NCI-H2196 treated with DMSO at 0.1 percent for 48 hours (cell line): ENCODE results near the gene CAMTA1.

ENCODE experiments used
- DNase-seq: peaks from one replicate; lab custom pipeline; 2025; ENCODE audit not compliant: unreplicated experiment; lab: John Stamatoyannopoulos, UW

CAMTA1 gene

DNA sequence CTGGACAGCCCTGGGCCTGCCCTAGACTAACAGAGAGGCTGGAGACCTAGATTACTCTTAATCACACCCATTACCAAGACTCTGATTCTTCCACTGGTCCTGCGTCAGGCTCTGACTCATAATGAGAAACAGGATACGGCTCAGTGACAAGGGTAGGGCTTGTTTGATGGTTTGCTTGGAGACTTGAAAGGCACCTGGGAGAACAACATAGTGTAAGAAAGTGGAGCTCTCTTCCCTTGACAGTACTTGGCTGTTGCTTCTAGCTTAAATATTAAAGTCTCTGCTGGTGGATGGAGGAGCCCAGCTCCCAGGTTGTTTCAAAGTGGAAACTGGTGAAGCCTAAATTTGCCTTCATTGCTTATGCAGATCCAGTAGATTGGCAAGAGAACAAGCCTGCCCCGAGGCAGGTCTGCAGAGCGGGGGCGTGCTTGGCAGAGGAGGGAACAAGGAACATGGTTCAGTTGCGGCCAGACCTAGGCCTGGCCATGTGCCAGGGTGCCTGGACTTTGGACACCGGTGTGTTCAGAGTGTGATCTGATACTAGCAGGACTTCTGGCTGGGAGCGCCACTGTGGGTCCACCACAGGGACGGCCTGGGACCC, 480.6 kb downstream of the CAMTA1 start:
- DNase-seq = peak; percentile 71

DNA sequence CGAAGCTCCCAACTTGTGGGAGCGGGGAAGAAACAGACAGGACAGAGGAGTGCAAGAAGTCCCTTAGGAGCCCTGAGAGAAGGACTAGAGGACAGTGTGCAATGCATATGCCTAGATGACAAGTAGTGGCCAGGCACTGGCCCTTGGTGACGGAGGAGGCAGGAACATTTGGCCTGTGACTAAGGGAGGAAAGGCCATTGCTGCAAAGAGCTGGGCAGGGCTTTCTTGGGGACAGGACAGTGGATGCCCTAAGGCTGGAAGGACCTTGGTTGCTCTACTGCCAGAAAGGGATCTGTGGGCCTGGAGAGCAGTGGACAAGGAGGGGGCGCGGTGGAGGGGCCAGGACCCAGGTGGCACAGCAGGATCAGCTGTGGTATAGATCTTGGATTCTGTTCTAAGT, 481.3 kb downstream of the CAMTA1 start:
- DNase-seq = no peak

DNA sequence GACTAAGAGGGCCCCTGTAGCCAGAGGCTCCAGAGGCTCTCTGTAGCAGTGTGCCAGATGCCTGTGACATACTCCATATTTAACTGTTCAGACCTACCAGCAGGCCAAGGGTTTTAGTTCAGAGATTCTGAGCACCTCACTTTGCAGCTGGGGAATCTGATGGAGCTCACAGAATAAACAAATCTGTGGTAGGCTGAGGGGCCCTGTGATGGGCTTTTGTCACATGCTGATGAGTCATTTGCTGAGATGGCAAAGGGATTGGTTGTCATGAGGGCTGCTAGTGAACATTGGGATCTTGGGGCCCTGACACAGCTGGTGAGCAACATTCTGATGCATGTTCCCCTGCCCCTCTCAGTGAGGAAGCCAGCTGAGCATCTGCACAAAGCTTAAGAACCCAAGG, 482.2 kb downstream of the CAMTA1 start:
- no peak for DNase-seq

DNA sequence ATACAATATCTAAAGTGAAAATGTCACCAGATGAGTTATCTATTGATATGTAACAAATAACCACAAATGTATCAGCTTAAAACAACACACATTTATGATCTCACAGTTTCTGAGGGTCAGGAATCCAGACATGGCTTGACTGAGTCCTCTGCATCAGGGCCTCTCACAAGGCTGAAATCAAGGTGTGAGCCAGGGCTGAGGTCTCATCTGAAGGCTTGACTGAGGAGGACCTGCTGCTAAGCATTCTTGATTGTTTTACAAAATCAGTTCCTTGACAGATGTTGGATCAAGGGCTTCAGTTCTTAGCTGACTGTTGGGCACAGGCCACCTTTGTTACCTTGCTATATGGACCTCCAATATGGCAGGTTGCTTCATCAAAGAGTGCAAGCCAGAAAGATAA, 483.7 kb downstream of the CAMTA1 start:
- no peak for DNase-seq

DNA sequence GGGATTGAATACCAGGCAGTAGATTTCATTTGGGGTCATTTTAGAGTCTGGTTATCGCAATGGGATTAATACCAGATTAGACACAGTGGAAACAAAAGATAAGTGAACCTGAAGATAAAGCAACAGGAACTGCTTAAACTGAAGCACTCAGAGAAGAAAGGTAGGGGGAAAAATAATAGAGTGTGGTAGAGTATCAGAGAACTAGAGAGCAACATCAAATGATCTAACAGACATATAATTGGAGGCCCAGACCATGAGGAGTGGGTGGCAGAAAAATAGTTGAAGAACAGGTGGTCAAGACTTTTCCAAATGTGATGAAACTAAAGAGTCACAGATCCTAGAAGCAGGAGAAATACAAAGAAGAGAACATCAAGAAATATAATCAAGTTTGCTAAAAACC, 484.3 kb downstream of the CAMTA1 start:
- DNase-seq = no peak

DNA sequence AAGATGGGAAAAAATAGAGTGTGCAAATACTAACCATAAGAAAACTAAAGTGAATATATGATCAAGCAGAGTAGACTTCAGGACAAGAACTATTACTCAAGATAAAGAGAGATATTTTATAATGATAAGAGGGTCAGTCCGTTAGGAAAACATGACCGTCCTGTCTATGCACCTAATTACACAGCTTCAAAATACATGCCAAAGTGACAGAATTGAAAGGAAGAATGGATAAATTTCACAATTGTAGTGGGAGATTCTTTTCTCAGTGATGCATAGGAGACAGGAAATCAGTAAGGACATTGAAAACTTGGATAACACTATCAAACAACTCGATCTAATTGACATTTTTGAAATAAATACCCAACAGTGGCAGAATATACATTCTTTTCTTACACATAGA, 489.0 kb downstream of the CAMTA1 start:
- DNase-seq = no peak

DNA sequence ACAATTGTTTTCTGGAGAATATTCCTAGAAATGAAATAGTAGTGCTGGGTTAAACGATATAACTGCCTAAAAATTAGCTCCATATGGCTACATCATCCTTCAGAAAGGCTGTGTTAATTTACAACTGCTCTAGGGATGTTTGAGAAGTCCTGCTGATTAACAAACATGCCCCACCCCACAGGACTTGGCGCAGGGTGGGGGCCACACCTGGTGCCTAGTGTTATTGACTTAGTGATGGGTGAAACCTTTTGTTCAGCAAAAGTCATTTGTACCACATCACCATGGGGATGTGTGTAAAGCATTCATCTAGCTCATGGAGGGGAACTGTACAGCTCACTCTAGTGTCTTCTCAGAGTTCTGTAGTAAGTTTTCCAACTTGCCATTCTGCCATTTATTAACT, 492.8 kb downstream of the CAMTA1 start:
- DNase-seq = peak; percentile 50

DNA sequence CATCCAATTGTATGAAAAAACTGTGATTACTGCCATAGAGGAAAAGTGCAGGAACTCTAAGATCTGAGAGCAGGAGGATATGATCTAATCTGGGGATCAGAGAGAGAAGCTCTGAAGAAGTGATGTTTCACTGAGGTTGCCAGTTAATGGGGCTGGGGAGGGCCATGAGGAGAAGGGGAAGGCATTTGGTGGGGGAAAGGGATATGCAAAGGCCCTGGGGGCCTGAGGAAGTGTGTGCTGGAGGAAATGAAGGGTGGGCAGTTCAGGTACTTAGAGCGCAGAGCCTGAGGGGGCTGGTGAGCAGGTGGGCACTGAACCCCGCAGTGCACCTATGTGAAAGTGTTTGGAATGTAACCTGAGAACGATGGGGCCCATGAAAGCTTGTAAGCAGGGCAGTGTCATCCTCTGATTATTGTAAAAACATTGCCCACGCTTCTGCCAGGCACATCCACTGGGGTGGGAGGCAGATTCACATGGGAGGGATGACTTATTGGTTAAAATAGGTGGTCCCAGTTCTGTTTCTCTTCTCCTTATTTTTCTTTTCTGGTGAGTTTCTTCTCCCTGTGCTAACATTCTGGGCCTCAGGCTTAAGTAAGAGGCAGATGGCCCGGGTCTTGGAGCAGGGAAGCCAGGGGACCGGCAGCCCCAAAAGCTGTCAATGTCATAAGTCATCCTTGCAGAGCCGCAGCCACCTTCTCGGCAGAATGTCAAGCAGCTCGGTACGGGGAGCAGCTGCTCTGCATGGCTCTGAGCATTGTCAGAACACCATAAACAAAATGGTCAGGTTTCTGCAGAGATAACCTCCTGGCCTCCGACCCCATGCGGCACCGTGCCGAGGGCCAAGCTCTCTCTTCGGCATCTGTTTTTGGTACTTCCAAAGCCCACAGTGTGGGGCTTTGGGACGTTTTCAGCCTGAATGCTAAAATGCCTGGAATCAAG, 493.8 kb downstream of the CAMTA1 start:
- no peak for DNase-seq

DNA sequence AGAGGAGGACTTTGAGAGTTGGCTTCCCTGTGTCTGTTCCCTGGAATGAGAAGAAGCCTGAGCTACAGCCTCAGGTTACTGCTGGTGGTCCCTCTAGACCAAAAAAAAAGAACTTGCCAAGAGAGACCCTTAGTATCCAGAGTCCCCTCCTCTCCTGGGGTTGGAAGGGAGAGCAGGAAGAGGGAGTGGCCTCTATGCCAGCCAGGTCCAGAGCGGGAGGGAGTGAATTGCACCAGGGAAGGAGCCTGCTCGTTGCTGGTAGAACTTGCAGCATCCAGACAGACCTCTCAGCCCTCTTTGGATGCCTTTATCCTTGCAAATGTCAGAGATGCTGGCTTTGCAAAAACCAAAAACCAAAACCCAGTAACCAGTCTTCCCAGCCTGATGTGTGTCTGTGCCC, 494.5 kb downstream of the CAMTA1 start:
- no peak for DNase-seq

DNA sequence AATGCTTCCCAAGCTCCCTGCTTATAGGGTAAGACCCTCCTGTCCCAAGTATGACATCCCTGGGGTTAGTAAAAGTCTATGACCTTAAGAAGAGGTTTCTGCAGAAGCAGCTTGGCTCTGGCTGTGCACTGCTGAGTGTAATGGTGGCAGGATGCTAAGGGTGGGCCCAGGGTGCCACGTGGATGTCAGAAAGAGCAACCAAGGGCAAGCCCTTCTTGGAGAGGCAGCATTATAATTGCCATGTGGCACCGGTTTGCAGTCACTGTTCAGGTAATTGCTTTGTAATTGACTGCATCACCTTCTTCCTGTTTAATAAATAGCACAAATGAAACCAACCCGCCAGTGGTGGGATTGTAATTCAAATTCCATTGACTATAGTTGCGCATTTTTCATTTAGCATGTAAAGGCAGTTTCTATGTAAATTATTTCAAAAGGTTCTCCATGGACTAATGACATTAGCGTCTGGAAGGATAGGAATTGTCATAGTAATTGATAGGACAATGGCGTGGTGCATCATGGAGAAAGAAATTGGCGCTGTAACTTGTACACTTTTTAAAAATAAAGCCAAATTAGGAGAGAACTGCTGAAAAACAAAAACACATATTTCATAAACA, 495.2 kb downstream of the CAMTA1 start:
- DNase-seq = no peak

DNA sequence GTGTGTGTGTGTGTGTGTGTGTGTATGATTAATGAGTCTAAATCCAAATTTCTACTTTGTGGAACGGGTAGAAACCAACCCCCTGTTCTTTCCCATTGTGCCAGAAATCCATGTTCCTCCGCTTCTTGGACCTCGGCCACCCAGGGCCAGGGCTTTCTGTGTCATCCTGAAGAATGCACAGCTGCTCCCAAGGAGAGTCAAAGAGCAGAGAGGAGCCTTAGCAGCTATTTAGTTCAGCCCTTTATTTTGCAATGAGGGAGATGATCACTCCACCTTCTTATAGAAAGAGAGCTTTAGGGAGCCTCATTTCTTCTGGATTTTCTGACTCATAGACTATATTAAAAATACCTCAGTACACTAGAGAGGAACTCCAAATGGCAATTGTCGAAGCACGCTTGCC, 496.6 kb downstream of the CAMTA1 start:
- DNase-seq = no peak

DNA sequence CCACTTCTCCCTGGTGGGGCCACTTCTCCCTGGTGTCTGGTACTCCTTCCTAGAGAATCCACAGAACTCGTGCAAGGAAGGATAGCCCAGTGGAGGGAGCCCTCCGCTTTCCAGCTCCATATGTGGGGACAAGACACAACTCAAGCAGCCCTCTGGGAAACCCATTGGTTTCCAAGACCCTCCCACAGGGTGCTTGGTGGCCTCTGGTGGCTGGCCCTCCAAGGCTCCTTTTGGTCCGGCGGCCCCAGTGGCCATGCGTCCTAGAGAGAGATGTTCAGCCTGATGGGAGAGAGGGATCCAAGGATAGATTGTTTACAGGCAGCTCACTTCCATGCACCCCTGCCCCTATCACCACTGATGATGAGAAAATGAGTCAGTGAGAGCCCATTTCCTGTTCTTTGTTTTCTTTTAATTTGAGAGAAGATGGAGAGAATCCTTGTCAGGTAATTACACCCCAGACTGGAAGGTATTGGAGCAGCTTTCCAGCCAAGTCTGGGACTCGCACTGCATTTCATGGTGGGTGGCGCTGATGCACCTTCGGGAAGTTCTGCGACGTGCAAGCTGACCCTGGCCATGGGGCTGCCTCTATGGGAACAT, 499.7 kb downstream of the CAMTA1 start:
- DNase-seq = no peak

DNA sequence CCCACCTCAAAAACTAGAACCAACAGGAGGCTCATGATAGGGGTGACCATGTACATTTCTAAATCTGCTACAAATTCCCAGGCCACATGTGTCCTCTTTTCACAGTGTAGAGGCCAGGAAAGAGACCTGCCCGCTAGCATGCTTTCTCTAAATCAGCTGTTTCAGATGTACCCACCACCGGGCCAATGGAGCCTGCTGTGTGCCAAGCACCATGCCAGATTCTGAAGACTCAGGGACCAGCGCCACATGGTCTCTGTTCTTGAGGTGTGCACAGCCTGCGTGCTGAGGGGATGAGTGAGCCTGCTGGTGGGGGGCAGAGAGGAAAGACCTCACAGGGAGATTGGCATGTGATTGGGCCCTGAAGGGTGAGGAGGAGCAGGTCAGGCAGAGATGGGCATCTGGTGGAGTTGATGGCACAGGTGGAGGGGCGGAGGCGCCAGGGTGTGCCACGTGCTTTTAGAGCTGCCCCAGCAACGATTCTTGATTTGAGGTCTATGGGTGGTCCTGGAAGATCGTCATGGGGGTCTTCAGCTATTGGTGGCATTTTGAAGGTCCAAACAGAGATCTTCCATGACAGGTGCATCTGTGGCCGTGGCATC, 500.7 kb downstream of the CAMTA1 start:
- DNase-seq = no peak

DNA sequence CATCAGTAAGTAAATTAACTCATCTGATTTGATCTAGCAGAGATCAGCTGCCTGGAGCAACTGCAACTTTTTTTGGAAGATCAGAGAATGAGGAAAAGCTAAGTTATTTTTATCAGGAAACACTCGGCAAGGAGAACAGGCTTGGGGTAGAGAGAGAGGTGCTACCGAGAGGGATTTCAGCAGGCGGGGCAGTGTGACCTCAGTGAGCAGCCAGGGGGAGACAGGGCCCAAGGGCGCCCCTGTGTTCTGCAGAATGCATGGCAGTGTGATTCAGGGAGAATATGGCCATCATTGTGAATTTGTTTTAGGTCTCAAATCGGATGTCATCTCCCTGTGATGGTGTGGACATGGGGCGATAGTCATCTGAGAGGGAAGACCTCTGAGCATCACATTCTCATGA, 501.8 kb downstream of the CAMTA1 start:
- DNase-seq = no peak

DNA sequence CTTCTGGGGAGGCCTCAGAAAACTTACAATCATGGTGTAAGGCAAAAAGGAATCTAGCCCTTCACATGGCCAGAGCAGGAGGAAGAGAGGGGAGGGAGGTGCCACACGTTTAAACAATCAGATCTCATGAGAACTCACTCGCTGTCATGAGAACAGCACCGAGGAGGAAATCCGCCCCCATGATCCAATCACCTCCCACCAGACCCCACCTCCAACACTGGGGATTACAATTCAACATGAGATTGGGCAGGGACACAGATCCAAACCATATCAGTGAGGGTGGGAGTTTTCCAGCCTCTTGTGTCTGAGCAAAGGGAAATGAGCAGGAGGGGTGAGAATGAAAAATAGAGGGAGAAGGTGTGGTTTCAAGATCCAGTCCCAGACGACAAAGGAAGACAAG, 503.7 kb downstream of the CAMTA1 start:
- DNase-seq = no peak

DNA sequence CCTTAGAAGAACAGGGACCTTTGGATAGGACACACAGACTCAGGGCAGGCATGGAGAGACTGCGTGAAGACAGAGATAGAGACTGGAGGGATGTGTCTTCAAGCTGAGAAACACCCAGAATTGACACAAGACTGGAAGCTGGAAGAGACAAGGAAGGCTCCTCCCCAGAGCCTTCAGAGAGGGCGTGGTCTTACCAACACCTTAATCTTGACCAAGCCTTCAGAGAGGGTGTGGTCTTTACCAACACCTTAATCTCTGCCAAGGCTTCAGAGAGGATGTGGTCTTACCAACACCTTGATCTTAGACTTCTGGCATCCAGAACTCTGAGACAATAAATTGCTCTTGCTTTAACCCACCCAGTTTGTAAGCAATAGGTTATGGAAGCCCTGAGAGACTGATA, 504.4 kb downstream of the CAMTA1 start:
- DNase-seq = no peak

DNA sequence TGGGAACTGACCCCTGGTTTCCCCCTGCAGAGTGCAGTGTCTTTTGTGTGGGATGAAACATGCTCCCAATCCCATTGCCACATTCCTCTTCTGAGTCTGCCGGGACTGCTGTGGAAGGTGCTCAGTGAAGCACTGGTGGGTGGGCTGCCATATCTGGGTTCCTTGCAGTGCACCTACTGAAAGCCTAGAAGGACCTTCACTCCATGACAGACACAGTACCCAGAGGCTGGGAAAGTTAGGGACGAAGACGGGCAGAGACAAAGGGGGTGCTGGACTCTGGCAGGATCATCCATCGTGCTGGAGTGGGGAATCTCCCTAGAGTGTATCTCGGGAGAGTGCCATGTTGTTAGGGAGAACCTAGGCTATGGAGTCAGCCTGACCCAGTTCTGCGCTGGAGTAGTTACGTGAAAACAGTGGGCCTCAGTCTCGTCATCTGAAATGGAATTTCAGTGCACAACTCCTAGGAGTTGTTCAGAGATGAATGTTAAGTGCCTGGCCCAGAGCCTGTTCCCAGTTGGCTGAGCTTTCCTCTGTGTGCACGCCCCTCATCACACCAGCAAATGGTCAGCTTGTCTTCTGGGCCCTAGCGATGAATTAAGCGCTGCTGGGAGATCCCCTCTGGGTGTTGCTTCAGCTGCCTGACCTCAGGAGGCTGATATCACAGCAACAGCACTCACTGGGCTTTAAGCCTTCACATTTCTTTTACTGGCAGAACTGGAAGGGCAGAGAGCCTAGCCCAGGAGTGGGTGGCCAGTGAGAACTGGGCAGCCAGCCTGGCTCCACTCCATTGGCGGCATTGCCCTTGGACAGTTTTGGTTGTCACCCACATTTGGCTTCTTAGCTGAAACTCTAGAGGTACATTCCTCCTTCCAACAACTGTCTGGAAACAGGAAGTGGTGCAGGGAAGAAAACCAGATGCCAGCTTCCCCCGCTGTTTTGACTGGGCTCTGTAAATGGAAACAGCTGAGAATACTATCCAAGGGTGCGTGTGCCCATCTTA, 506.0 kb downstream of the CAMTA1 start:
- DNase-seq = no peak

DNA sequence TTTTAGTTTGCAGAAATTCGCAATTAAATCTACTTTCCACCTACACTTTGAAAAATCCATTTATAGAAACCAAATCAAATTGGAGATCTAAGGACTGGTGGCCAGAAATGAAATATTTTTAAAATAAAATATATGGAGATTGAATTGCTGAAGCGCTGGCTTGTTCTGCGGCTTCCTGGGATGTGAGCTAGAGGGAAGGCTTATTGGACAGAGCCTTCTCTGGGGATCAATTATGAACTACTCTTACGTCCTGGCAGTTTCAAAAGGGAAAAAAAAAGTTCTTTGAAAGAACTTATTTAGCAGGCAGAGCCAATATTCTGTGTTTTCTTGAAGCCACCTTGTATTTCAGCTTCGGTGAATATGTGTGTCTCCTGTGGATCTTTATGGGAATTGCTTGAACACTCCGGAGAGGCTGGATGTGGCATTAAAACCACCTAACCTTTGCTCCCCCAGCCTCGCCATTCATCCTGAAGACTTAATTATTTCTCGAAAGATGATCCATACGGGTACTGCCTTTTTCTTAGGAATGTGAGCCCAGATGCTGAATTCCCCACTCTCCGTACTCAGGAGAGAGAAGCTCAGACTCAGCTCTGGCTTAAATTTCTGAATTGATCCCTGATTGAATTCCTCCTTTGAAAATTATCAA, 506.9 kb downstream of the CAMTA1 start:
- DNase-seq = no peak

DNA sequence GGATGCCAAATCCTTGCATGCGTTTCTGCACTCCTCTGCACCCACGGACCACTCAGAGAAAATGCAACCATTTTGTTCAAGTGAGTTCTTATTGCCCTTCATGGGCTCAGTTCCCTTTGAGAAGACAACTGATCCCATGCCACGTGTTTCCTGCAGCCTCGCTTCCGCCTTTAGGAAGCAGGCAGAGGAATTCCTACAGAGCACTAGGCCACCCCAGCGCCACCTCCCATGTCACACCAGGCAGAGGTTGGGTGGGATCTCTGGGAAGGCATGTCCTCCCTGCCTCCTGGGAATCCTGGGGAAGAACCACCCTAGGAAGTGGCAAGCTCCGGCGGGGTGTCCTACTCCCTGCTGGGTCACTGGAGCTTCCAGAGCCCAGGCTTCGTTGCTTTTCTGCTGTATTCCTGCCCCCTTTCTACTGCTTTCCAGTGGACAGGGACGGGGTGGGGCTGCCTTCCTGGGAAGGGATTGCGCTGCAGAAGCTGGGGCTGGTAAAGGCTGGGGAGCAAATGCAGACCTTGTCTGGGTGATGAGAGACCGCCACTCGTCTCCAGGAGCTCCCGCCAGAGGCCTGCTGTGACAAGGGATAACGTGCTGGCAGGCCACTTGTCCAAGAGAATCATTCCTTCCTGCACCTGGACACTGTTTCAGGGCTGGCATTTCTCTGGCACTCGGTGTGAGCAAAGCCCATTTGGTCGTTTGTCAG, 507.6 kb downstream of the CAMTA1 start:
- no peak for DNase-seq
